GM18498 (cell line): ENCODE results near the gene RREB1.

ENCODE experiments used
- ATAC-seq: cut with Tn5 transposase; IDR thresholded peaks from one replicate; pipeline ENCODE4 v1.9.1; 2021; ENCODE audit warnings: mild to moderate bottlenecking, moderate library complexity; ENCODE audit not compliant: unreplicated experiment

RREB1 gene

DNA sequence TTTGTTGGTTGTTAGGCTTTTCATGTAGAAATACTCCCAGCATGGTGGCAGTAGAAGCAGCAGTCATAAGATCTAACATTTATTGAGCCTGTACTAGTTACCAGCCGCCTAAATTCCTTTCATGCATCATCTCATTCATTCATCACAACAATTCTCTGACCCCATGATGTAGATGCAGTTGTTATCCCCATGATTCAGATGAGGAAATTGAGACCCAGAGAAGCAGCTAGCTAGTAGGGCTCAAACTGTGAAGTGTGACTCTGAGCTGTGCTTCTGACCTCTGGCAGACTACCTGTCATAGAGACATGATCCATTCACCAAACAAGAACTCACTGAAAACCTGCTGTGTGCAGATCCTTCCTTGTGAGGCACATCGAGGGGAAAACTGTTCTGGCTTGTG is 16.9 kb downstream of the RREB1 start:
- ATAC-seq = no peak

DNA sequence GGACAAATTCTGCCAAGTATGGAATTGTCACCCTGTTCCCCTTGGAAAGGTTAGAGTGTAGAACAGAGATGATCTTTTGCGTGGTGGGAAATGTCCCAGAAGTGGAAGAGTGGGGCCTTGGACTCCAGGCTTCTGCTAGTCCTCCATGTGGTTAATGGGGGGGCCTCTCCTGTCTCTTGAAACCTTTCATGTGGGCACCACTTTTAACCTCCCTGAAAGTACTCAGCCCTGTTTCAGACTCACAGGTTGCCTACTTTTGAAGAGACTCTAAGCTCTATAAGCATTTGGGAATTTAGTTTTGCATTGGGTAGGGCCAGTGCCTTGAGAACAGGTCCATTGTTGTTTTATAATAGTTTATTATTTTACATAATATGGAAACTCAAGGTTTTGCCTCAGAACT is 17.5 kb downstream of the RREB1 start:
- no peak for ATAC-seq

DNA sequence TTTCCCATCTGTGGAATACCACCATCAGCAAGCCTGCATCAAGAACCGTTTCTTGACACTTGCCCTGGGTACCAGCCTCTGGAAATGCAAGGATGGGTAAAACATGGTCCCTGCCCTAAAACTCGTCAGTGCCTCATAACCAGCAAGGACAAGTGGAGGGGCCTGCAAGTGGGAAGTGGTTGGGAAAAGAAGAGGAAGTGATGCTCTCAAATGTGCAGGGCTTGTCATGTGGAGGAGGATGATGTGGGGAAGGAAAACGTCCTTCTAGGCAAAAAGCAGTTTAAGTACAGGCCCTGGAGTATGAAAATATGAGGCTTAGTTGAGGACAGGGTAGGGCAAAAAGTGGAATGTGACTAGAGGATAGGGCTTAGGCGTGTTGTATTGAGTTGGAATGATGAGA is 19.0 kb downstream of the RREB1 start:
- ATAC-seq = no peak

DNA sequence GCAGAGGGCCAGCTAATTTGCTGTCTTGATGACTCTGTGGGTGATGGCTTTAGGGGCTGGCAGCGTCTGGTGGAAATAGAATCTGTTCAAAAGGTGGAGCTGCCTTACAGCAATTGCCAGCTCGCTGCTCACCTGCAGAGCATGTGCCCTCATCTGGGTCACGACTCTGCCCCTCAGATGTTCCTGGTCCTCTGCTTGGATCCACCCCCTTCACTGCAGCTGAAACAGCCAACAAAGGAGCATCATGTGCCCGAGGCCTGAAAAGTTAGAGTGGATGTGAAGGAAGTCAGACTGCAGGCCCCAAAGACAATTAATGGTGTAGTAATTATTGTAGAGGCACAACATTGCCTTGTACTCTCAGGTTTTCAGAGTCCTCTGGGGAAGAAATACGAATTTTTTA is 19.9 kb downstream of the RREB1 start:
- no peak for ATAC-seq

DNA sequence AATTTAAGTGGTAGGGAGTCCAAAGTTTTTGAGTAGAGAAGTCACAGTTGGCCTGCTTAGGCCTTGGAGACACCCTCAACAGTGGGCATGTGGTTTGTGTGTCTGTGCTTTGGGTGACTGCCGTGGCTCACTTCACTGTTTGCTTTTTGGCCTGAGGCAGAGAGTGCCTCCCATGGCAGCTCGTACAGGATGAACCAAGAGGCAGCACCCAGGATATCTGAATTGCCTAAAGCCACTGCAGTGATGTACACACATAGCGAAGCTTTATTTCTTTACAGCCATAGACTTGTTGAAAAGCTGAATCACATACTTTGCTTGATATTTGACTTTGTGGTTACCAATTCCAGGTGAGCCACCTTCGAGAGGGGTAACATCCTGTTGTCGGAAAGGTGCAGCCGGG is 21.6 kb downstream of the RREB1 start:
- ATAC-seq = no peak

DNA sequence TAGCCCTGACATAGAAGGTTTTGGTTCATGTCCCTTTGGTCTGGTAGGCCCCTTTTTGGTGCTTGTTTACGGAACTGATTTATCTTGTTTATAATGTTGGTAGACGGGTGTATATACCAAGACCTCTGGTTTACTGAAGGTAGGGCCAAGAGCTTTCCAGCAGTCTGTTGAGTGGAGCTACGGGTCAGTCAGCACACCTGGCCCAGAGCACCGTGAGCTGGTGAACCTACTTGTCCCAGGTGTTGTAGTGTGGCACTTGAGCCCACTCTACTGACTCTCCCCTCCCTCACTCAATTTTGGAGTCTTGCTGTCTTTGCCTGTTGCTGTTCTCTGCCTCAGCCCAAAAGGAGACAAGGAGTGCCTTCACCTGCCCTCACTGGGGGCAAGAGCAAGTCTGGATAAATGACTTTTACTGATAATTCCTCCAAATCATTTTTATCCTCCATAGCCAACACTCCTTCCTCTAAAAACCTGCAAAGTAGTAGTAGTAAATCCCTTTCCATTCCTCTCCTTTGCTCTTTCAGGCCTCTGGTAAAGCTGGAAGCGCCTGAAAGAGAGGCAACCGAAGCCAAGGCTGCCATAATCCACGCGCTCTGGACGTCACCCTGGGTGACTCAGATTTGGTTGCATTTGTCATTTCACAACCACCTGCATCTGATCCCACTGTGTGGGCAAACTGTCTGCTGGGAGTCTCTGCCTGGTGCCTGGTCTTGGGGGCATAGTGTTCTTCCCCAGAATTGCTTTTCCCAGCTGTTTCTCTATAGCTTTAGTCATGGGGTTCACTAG is 22.2 kb downstream of the RREB1 start:
- no peak for ATAC-seq

DNA sequence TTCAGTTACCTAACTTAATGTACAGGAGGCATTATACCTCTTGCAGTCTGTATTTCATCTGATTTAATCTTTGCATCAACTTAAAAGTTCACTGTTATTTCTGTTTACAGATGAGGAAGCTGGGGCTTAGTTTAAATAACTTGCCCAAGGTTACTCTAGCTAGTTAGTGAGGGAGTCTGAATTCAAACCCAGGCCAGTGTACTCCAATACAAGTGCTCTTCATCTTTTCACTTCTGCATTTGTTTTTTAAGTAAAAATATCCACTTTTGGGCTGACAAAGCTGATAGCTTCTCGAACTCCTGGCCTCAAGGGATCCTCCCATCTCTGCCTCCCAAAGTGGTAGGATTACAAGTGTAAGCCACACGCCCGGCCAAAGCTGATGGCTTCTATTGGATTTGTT is 23.6 kb downstream of the RREB1 start:
- no peak for ATAC-seq

DNA sequence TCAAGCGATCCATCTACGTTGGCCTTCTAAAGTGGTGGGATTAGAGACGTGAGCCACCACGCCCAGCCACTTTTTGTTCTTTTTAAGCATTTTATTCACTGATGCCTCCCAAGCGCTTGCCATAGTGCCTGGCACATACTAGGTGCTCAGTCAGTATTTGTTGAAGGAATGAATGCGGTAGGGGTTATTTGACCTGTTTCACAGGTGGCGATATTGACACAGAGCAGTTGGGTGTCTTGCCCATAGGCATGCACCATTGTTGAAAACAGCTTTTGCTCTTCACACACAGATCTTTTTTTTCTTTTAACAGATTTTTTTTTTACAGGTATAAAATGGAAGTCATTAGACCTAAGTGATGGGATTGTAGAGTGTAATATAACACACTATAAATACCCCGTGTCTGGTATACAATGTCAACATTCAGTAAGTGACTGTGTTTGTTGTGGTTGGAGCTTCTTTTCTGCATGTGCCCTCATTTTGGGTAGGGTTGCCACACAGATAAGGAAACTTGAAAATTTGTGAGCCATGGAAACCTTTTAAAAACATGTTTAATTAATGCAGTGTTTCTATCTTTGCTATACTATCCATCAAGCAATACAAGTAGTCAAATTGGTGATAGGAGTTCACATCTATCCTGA is 24.8 kb downstream of the RREB1 start:
- ATAC-seq = no peak

DNA sequence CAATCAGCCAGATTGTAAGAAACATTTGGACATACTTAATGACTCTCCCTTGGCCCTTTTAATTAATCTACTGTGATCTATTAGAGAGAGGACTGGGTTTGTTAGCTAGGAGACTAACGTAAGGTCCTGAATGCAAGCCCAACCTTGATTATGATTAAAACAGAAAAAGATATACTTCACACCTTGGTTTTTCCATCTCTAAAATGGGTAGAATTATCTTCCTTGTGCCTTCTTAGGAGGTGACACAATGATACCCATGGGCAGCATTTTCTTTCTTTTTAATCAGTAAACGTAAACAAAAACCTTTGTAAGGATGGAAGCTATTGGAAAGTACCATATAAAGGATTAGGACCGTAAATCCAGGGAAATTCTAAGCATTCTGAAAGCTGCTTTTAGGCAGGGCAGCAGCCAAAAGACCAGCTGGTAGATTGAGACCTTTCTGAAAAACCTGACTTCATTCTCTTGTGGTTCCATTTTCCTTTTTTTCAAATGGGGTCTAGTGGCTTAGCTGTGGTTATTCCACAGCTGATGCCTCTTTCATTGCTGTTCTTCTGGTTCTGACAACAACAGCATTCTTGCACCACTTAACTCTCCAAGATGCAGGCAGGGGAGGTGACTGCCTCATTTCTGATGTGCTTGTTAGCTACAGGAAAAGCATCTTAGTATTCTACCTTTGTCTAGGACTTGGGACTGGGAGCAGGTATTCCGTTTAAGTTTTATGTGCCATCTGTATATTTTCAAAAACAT is 27.4 kb downstream of the RREB1 start:
- no peak for ATAC-seq

DNA sequence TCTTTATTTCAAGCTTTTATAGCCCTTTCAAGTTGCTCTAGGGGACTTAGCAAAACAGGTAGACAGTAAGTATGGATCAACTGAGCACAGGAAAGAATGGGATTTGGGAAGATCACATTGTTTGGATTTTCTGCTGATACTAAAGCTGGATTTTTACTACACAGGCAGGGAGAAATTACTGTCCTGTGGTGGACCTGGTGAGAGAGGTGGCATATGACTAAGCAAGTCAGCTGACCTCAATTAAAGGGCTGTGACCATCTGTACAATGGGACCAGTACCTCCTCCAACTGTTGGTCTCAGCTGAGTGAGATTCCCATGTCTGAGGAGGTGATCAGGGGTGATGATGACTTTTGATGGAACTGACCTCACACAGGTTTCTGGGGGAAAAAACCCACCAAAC is 28.0 kb downstream of the RREB1 start:
- ATAC-seq = no peak

DNA sequence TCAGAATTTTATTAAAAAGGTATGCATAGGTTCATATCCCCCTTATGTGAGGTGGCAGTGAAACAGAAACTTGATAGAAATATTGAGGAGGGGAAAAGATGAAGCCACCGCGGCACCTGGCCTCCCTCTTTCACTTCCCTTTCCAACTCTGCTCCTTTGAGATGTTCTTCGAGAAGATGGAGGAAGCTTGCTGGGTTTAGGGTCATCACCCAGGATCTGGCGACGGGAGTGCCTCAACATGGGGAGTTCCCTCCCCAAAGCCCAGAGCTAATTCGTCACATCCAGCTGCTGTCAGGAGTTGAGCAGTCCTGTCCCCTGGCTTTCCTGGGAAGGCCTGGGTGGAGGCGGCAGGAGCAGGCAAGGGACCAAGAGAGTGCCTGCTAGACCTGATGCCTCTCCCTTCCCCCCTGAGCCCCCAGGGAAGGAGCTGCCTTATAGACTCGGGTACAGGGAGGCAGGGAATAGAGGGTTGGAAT is 29.1 kb downstream of the RREB1 start:
- ATAC-seq = peak; percentile 49

DNA sequence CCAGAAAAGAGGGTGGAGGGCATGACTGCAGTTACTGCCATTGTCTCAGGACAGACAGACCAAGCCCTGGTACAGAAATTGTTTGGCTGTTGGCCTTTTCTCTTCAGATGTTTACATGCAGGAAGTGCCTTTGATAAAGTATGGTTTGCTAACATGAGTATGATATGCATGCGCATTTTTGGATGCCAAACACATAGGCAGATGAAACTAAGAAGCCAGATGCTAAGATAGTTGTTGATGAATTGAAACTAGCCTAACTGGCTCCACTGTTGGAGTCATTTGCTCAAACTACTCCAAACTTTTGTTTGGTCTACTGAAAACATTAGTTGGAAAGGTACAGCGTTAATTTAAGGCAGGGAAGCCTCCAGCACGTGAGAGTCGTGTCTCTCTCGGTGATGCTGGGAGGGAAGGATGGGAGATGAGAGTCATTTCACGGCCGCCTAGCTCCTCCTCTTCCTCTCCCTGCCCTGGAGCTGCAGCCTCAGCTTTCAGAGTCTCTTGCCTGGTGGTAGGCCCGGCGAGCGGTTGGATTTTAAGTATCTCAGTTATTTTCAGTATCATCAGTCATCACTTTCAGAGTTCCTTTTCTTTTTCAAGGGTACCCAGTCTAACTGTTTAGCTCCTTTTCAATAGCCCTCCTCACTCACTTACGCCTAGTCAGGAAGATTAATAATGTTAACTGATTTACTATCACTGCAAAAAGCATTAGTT is 29.7 kb downstream of the RREB1 start:
- ATAC-seq = peak; percentile 47

DNA sequence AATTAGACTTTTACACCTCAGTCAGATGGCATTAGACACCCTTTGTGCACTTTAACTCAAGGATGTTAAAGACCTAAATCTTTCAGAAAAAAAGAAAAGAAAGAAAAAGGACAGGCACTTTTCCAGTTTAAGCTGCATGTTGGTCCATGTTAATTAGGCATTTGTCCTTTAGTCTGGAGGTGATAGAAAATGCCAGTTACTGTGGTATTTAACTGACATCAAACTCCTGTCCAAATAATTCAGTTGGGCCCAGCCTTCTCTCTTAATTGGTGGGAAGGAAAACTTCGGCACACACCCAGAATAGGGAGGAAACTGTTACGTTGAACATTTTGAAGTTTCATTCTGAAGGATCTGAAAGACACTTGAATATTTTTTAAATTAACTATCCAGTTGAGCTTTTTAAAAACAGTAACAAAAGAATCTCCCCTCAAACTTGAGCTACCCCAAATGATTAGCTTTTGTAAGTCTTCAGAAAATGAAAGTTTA is 30.3 kb downstream of the RREB1 start:
- no peak for ATAC-seq

DNA sequence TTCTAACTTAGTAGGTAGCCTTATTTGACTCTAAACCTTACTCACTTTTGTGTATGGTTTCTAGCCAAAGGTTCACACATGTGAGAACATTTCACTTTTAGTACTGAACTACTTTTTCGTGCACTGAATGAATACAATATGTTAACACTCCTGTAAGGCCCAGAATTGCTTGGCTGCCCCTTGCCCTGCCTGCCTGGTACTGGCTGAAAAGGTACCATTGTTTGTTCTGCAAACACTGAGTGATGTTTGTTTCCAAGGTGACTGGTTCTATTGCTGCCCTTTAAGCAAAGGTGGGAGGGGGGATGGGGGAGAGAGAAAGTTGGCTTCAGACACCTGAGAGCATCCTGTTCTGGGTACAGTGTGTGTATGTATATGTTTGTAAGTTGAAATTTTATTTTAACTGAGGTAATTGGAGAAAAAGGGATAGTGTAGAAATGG is 31.2 kb downstream of the RREB1 start:
- ATAC-seq = no peak

DNA sequence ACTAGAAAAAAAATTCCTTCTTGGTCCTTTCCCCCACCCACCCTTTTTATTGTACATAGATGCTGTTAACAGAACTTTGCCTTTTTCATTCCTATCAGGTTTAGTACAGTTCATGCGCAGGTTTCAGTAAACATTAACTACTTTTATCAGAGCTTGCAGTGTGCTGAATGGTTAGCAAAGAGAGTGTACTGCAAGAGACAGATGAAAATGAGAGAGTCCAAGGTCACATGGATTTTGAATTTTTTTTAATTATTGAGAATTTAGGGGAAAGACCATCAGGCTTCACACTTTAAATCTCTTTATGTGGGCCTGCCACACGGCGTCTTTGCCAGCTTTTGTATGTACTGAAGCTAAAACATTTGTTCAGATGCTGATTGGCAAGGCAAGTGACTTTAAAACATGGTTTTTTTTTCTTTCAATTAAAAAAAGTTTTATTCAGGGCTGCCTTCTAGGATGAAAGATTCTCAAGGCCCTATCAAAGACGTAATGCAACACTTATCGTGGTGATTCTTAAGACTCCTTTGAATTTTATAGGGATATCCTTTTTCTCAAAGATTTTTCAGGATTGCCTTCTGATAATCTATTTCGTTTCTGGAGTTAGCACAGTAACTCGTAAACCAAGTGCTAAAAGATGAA is 32.2 kb downstream of the RREB1 start:
- ATAC-seq = no peak

DNA sequence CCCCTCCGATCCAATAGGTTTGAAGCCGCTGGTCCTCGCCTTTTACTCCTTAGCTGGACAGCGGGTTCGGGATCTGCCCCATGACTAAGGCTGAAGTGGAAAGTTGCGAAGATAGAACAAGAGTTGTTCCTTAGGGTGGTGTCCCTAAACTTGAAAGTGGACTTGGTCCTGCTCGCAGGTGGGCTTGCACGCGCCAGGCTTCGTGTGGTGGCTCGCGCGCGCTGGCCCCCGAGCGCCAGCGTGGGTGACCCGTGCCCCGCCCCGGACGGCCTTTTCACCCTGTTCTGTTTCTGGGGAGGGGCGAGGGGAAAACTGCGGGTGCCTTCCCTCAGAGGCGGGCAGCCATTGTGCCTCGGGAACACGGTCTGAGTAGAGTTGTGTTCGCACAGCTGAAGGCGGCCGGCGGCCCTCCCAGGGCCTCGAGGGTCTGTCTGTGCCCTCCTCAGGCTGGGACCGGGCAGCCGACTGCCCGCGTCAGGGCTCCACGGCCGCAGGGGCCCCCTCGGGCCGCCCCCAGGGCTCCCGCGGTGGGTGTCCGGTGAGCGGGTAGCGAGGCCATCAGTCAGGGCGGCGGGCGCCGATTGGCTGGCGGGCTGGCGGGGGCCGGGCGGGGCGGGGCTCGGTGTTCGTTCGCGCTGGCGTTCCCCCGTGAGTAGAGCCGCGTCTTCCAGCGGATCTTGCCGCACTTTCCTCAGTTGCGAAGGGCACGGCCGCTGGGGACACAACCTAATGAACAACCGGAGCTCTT is 33.0 kb downstream of the RREB1 start:
- peak; percentile 69 for ATAC-seq

DNA sequence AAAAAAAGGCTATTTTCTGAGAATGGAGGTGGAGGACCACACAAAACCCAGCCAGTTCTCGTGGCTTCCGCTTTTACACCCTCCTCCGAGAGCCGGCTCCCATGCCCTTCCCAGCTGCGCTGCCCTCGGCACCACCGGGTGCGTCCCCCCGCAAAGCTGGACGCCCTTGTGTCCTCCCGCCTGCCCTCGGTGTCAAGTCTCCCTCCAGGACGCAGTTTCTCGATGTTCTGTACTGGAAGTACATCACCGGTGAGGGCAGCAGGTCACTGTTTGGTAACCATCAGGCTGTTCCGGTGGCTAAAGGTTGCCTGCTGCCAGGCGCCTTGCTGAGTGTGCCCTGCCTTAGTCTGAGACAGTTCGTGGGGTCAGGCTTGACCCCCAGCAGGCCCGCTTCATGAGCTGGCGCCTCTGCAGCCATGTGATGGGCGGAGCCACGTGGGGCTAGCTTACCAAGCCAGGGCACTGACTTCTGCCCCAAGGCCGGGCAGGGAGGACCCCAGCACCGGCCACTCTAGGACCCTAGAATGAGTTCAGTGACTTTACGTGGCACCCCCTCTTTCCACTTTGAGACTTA is 34.6 kb downstream of the RREB1 start:
- ATAC-seq = no peak

DNA sequence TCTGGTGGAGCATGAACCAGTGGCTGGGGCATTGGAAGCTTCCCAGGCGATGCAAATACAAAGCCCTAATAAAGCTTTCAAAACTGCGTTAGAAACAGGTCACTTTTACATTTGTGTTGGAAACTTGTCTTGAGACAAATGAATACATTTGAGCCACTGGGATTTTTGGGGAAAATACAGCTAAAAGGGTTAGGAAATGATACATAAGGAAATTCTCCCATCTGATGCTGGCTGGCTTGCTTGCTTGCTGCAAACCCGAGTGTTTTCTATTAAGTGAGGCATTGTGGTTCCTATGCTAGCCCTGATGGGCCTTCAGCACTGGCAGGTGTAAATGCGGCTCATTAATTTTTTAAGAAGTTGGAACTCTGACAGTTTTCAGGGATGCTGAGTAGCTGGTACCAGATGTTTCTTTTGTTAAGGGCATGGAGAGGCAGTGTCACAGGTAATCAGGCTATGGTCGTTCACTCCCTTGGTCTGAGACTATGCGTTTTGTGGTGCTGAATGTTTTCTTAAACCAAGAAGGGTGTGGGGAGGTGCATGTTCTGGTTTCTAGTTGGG is 35.2 kb downstream of the RREB1 start:
- no peak for ATAC-seq

DNA sequence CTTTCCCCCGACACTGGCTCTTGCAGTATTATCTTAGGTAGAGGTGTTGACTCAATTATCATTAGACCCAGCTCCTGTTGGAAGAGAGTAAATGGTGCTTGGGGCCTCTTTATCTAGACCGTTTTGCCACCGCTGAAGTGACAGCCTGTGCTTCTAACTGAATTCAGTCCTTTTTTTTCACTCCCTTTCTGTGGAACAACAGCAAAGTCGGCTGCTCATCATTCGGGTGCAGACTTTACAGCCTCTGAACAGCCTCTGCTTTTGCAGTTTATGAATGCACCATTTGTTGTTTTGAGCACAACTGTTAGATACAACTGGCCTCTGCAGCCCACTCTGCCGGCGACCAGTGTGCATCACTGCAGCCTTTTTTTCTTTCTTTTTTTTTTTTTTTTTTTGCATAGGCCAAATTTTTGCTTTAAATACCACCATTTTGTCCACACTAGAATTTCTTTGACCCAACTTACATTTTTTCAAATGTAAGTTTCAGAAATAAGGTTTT is 35.8 kb downstream of the RREB1 start:
- ATAC-seq = no peak
